ENCODE measurements around the gene NCOA7.
"Not testable (repeated sequence)": the region's sequence is repeated elsewhere in the genome, so short reads cannot be mapped to it uniquely, and the experiment has no call there.

The NCOA7 gene

GRCh38 chr6:125827788-125828320 lies 37.1 kb downstream of the NCOA7 start:
- no peak overlapping the region for H3K4me3 ChIP-seq (ENCODE audit: low read depth, low read length)
- DNase-seq (ENCODE audit: low read depth) = no peak

- no peak for DNase-seq (ENCODE audit: low read depth)
- H3K4me3 ChIP-seq (ENCODE audit: low read depth, low read length) = no peak overlapping the region
Observed at GRCh38 chr6:125828476-125829039, 37.8 kb downstream of the NCOA7 start.

DNA sequence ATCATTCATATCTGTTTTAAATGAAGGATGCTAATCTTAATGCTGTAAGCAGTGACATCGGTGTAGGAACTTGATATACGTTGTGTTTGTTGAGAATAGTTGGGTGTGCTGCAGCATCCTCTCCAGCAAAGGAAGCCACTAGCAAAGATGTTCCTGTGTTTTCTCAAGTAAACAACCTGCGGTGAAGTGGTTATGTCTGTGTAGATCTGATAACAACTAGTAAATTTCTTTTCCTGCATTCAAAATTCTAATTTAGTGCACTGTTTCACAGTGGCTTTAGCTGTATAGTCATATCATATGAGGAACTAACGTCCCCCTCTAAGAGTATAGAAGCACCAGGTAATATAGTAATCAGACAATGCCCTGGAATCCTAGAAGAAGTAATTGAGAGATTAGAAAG lies 38.7 kb downstream of the NCOA7 start:
- no peak for DNase-seq (ENCODE audit: low read depth)
- no peak overlapping the region for H3K4me3 ChIP-seq (ENCODE audit: low read depth, low read length)

GRCh38 chr6:125831659-125832058 lies 40.9 kb downstream of the NCOA7 start:
- no peak for DNase-seq (ENCODE audit: low read depth)

DNA sequence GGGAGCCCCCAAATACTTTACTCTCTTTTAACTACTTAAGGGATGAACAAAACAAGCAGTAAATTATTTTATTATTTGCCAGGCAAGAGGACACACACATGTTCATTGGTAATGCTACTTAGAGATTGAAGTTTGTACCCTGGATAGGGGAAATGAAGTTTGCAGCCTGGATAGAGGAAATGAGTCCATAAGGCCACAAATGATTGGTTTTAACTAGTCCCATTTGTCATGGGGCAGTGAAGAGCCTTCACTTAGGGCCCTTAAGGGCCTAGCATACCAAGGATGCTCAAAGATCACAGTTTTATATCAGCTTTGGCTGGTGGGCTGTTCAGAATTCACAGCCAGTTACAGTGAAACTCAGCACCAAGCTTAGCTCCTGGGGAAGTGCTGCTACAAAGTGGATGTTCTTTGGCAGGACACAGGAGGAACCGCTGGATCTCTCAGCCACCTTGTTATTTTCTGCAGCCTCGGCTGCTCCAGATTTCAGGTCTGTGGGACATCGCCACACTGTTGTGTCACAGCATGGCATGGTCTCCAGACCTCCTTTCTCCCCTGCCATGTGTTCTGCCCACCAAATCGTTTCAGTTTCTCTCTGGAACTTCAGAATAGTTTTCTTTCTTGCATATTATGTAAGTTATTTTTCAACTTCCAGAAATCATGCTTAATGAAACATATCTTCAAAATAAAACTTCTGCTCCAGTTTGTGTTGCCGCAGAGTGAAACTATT lies 41.8 kb downstream of the NCOA7 start:
- H3K4me3 ChIP-seq (ENCODE audit: low read depth, low read length) = no peak overlapping the region
- DNase-seq (ENCODE audit: low read depth) = no peak

More at GRCh38 chr6:125831659-125832058, 40.9 kb downstream of the NCOA7 start:
- no peak overlapping the region for H3K4me3 ChIP-seq (ENCODE audit: low read depth, low read length)

- H3K4me3 ChIP-seq (ENCODE audit: low read depth, low read length) = no peak overlapping the region
- DNase-seq (ENCODE audit: low read depth) = no peak
Observed at GRCh38 chr6:125834348-125834747, 43.6 kb downstream of the NCOA7 start.

GRCh38 chr6:125835221-125835744 lies 44.5 kb downstream of the NCOA7 start:
- H3K4me3 ChIP-seq (ENCODE audit: low read depth, low read length) = no peak overlapping the region
- DNase-seq (ENCODE audit: low read depth) = no peak

GRCh38 chr6:125836466-125836865 lies 45.7 kb downstream of the NCOA7 start:
- DNase-seq (ENCODE audit: low read depth) = no peak
- no peak overlapping the region for H3K4me3 ChIP-seq (ENCODE audit: low read depth, low read length)

GRCh38 chr6:125839471-125839870 lies 48.7 kb downstream of the NCOA7 start:
- DNase-seq (ENCODE audit: low read depth) = no peak
- no peak overlapping the region for H3K4me3 ChIP-seq (ENCODE audit: low read depth, low read length)

- no peak overlapping the region for H3K4me3 ChIP-seq (ENCODE audit: low read depth, low read length)
- no peak for DNase-seq (ENCODE audit: low read depth)
Observed at GRCh38 chr6:125839879-125840278, 49.1 kb downstream of the NCOA7 start.

- DNase-seq (ENCODE audit: low read depth) = no peak
Observed at GRCh38 chr6:125841356-125842090, 50.8 kb downstream of the NCOA7 start.

GRCh38 chr6:125842091-125842626 lies 51.4 kb downstream of the NCOA7 start:
- no peak for DNase-seq (ENCODE audit: low read depth)
- H3K4me3 ChIP-seq (ENCODE audit: low read depth, low read length) = no peak overlapping the region

More at GRCh38 chr6:125841356-125842090, 50.8 kb downstream of the NCOA7 start:
- no peak overlapping the region for H3K4me3 ChIP-seq (ENCODE audit: low read depth, low read length)

- H3K4me3 ChIP-seq (ENCODE audit: low read depth, low read length) = no peak overlapping the region
- no peak for DNase-seq (ENCODE audit: low read depth)
Observed at GRCh38 chr6:125843593-125843992, 52.8 kb downstream of the NCOA7 start.

DNA sequence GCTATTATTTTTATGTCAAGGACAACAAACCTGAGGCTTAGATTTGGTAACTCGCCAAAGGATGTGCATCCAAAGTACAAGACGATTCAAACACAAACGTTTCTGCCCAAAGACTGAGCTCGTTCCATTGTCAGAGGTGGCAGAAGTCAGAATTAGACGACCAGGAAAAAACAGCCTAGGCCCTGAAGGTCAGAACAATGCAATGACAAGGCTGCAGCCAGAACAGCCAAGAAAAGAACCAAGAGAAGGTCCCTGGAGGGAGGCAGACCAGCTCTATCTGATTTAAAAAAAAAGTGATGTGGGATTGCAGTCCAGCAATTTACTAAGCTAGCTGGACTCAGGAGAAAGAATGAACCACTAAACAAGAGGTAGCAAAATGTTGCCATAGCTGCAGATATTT lies 54.2 kb downstream of the NCOA7 start:
- H3K4me3 ChIP-seq (ENCODE audit: low read depth, low read length) = no peak overlapping the region
- DNase-seq (ENCODE audit: low read depth) = no peak

DNA sequence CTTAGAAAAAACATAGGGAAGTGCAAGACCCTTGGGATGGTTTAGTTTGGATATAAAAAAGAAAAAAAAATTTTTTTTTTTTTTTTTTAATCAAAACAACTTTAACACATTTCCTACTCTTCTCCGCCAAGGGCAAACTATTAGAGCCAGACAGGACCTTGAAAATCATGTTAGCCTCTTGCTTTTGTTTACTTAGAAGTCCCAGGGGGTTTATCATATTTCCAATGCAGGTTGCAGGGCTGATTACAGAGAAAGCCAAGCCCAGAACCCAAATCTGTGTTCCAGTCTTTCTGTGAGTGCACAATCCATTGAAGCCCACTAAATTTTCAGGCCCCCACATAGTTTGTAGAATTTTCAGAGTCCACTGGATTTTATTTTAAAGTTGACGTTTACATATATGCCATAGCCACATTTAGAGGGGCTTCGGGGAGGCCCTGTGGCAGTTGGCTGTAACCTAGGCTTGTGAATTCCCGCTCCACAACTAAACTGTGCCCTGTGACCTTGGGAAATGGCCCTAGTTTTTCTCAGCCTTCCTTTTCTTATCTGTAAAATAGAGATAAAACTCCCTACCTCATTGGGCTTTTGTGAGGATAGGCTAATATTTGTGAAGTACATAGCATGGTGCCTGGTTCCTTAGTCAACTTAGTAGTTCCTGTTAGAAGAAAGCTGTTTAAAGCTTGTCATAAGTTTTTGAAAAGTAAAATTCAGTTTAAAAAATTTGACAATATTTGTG lies 55.7 kb downstream of the NCOA7 start:
- DNase-seq (ENCODE audit: low read depth) = no peak

GRCh38 chr6:125848286-125848685 lies 57.5 kb downstream of the NCOA7 start:
- not testable (repeated sequence) for H3K4me3 ChIP-seq (ENCODE audit: low read depth, low read length); DNase-seq (ENCODE audit: low read depth)

More for the DNA sequence above, 55.7 kb downstream of the NCOA7 start:
- no peak overlapping the region for H3K4me3 ChIP-seq (ENCODE audit: low read depth, low read length)

DNA sequence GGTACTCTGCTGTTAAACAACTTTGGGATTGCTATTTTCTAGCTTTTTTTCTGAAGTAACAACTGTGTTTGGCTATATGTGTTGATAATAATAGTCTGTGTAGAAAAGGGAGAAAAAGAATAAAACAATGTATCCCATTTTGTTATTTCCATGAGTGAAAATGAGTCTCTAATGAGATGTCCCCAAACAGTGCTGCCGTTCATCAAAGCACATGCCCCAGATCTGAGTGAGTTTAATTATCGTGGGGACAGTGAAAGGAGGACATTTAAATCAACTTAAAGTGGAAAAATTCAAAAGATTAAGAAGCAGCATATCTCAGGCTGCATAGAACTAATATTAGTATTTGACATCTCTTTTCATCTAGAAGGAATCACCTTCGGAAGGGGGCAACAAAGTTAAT lies 59.6 kb downstream of the NCOA7 start:
- DNase-seq (ENCODE audit: low read depth) = no peak
- no peak overlapping the region for H3K4me3 ChIP-seq (ENCODE audit: low read depth, low read length)

DNA sequence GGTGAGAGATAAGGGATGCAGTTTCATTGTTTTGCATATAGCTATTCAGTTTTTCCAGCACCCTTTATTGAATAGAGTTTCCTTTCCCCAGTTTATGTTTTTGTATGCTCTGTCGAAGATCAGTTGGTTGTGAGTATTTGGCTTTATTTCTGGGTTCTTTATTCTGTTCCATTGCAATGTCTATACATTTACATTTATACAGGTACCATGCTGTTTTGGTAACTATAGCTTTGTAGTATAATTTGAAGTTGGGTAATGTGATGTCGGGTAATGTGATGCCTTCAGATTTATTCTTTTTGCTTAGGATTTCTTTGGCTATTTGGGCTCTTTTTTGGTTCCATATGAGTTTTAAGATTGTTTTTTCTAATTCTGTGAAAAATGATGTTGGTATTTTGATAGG lies 61.8 kb downstream of the NCOA7 start:
- no peak for DNase-seq (ENCODE audit: low read depth)
- H3K4me3 ChIP-seq (ENCODE audit: low read depth, low read length) = no peak overlapping the region

GRCh38 chr6:125853168-125853567 lies 62.4 kb downstream of the NCOA7 start:
- H3K4me3 ChIP-seq (ENCODE audit: low read depth, low read length) = no peak overlapping the region

More at GRCh38 chr6:125853168-125853567, 62.4 kb downstream of the NCOA7 start:
- no peak for DNase-seq (ENCODE audit: low read depth)

Measured in skeletal muscle cell (primary cell).